Measurements from ENCODE around the gene PTGES3L. TPM values are rescaled to one million over a fixed set of nuclear protein-coding genes. Genes with fewer than 3 reads are reported as not detected.

Gene PTGES3L
- total and polyA plus RNA-seq, 2 of the 13 experiments (the other 11 are each of a cell fraction or from before 2014, with no cell fraction given), result 1.2 to 2.9 TPM

GRCh38 chr17:42997984-42998938 lies 18.4 kb upstream of the PTGES3L start, which contains the start of gene RPL27 (continued):
- TF ChIP-seq, protein P1, sequence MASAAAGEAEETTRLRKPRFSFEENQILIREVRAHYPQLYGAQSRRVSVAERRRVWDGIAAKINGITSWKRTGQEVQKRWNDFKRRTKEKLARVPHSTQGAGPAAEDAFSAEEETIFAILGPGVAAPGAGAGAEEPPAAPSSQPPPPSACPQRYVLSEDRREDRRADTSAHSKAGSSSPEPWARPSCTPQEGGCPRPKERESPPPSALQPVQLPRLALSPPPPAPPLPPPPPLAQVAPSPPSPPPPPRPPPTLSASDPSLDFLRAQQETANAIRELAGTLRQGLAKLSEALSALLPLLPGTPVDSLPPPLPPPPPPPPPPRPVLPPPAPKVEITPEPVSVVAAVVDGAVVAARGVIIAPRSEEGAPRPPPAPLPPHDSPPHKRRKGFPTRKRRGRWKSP (CRISPR knock-in tag; IDR thresholded peaks at IDR 0.05), result peak; percentile 95
- peak; percentile 98 for TF ChIP-seq RBM39 (IDR thresholded peaks at IDR 0.05; ENCODE audit: low read depth, low read length, poor library complexity, severe bottlenecking)
- TF ChIP-seq, protein P2, sequence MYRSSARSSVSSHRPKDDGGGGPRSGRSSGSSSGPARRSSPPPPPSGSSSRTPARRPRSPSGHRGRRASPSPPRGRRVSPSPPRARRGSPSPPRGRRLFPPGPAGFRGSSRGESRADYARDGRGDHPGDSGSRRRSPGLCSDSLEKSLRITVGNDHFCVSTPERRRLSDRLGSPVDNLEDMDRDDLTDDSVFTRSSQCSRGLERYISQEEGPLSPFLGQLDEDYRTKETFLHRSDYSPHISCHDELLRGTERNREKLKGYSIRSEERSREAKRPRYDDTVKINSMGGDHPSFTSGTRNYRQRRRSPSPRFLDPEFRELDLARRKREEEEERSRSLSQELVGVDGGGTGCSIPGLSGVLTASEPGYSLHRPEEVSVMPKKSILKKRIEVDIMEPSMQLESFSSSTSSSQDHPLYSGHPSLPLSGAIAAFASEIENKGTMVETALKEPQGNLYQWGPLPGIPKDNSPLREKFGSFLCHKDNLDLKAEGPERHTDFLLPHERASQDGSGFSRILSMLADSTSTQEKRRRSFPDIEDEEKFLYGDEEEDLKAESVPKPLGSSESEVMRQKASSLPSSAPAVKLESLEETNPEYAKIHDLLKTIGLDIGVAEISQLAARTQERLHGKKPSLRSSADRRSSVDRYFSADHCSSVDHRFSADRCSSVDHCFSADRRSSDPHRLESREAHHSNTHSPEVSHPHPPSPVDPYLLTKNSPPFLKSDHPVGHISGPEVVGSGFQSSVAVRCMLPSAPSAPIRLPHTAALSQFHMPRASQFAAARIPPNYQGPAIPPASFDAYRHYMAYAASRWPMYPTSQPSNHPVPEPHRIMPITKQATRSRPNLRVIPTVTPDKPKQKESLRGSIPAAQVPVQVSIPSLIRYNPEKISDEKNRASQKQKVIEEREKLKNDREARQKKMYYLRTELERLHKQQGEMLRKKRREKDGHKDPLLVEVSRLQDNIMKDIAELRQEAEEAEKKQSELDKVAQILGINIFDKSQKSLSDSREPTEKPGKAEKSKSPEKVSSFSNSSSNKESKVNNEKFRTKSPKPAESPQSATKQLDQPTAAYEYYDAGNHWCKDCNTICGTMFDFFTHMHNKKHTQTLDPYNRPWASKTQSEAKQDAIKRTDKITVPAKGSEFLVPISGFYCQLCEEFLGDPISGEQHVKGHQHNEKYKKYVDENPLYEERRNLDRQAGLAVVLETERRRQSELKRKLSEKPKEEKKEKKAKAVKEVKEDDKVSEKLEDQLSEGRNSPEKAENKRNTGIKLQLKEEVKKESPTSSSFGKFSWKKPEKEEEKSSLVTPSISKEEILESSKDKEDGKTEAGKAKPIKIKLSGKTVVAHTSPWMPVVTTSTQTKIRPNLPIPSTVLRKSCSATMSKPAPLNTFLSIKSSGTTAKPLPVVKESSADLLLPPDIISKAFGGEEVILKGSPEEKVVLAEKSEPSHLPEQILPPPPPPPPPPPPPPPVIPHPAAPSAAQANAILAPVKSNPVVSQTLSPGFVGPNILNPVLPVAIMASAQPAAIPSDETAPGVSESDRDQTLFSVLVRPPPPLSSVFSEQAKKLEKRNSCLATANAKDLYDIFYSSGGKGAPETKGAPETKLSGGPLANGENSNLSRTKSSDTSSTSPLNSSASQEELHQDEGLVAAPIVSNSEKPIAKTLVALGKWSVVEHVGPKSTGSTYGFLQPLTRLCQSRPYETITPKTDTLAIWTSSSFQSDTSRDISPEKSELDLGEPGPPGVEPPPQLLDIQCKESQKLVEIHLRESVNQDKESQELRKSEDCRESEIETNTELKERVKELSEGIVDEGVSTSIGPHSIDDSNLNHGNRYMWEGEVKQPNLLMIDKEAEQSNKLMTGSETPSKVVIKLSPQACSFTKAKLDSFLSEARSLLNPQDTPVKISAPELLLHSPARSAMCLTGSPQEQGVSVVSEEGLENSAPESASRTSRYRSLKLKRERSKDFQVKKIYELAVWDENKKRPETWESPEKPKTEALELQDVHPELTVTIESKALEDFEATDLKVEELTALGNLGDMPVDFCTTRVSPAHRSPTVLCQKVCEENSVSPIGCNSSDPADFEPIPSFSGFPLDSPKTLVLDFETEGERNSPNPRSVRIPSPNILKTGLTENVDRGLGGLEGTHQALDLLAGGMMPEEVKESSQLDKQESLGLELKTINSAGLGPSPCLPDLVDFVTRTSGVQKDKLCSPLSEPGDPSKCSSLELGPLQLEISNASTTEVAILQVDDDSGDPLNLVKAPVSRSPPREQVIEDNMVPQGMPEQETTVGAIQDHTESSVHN (CRISPR knock-in tag; IDR thresholded peaks at IDR 0.05), result peak; percentile 99
- TF ChIP-seq JUNB (CRISPR knock-in tag; IDR thresholded peaks at IDR 0.05; ENCODE audit: borderline replicate concordance), result no peak
- peak; percentile 86; the same call in 1 of the 2 replicates for TF ChIP-seq ZNF446 (CRISPR knock-in tag; IDR thresholded peaks at IDR 0.05)
- no peak for TF ChIP-seq ZBTB37 (CRISPR knock-in tag; IDR thresholded peaks at IDR 0.05)
- peak; percentile 97 for TF ChIP-seq TFDP2 (CRISPR knock-in tag; IDR thresholded peaks at IDR 0.05)
- TF ChIP-seq DMAP1 (CRISPR knock-in tag; IDR thresholded peaks at IDR 0.05), result peak; percentile 100
- peak; percentile 90 for TF ChIP-seq ARID3A (IDR thresholded peaks at IDR 0.05; ENCODE audit: low read depth, low read length)
- peak; percentile 96 for TF ChIP-seq SP5 (CRISPR knock-in tag; IDR thresholded peaks at IDR 0.05; ENCODE audit: borderline replicate concordance, low read depth)
- TF ChIP-seq PHB2 (IDR thresholded peaks at IDR 0.05; ENCODE audit: partially characterized antibody), result no peak
- peak; percentile 77 for TF ChIP-seq TOE1 (CRISPR knock-in tag; IDR thresholded peaks at IDR 0.05)
- peak; percentile 100 for TF ChIP-seq ZNF501 (CRISPR knock-in tag; IDR thresholded peaks at IDR 0.05)

Data from HepG2 (cell line).